H9 (cell line): Measurements from ENCODE around the gene MXI1. TPM values are rescaled to one million over a fixed set of nuclear protein-coding genes. Genes with fewer than 3 reads are reported as not detected.

ENCODE experiments used
- DNase-seq: peaks from one replicate; pipeline ENCODE4 v3.0.0-alpha.2; 2017
- H2AFZ ChIP-seq: one replicate; pipeline ENCODE4 v1.6.1; 2013; ENCODE audit warnings: mild to moderate bottlenecking, low read length, control low read depth, moderate library complexity
- H2AK5ac ChIP-seq: 2 replicates; pipeline ENCODE4 v1.6.1; 2013; ENCODE audit warnings: low read length, control low read depth, mixed read lengths; ENCODE audit not compliant: insufficient read length
- H2BK120ac ChIP-seq: one replicate; pipeline ENCODE4 v1.6.1; 2013; ENCODE audit warnings: low read depth, mild to moderate bottlenecking, low read length, control low read depth, inconsistent platforms; ENCODE audit not compliant: poor library complexity, severe bottlenecking
- H2BK12ac ChIP-seq: 2 replicates; pipeline ENCODE4 v1.6.1; 2013; ENCODE audit warnings: low read length, control low read depth, mixed read lengths, low read depth; ENCODE audit not compliant: insufficient read length
- H2BK15ac ChIP-seq: 2 replicates; pipeline ENCODE4 v1.6.1; 2013; ENCODE audit warnings: low read depth, low read length, control low read depth
- H2BK20ac ChIP-seq: one replicate; pipeline ENCODE4 v1.6.1; 2013; ENCODE audit warnings: low read depth, mild to moderate bottlenecking, low read length, control low read depth, inconsistent platforms; ENCODE audit not compliant: poor library complexity, severe bottlenecking
- H2BK5ac ChIP-seq: 2 replicates; pipeline ENCODE4 v1.6.1; 2013; ENCODE audit warnings: low read length, control low read depth, mixed read lengths; ENCODE audit not compliant: insufficient read length
- H3K14ac ChIP-seq: 2 replicates; pipeline ENCODE4 v1.6.1; 2013; ENCODE audit warnings: low read length, control low read depth; ENCODE audit not compliant: insufficient read depth
- H3K18ac ChIP-seq: 2 replicates; pipeline ENCODE4 v1.6.1; 2013; ENCODE audit warnings: low read depth, mild to moderate bottlenecking, mixed read lengths, low read length, control low read depth; ENCODE audit not compliant: insufficient read length
- H3K23ac ChIP-seq: 2 replicates; pipeline ENCODE4 v1.6.1; 2013; ENCODE audit warnings: low read length, control low read depth, mixed read lengths, low read depth; ENCODE audit not compliant: insufficient read length
- H3K23me2 ChIP-seq: 2 replicates; pipeline ENCODE4 v1.6.1; 2013; ENCODE audit warnings: low read depth, mild to moderate bottlenecking, mixed read lengths, low read length, control low read depth; ENCODE audit not compliant: insufficient read length, poor library complexity, severe bottlenecking
- H3K27ac ChIP-seq: 2 replicates; pipeline ENCODE4 v1.5.1; 2013; ENCODE audit warnings: low read length, control low read depth, mixed read lengths, low read depth; ENCODE audit not compliant: insufficient read length
- H3K27me3 ChIP-seq: 2 replicates; pipeline ENCODE4 v1.6.1; 2013; ENCODE audit warnings: low read length, control low read depth, inconsistent platforms; ENCODE audit not compliant: insufficient read depth
- H3K4ac ChIP-seq: 2 replicates; pipeline ENCODE4 v1.6.1; 2013; ENCODE audit warnings: low read depth, mild to moderate bottlenecking, control low read depth, inconsistent platforms, low read length, moderate library complexity
- H3K4me1 ChIP-seq: 2 replicates; pipeline ENCODE4 v1.6.1; 2013; ENCODE audit warnings: low read length, control low read depth, inconsistent platforms; ENCODE audit not compliant: insufficient read depth
- H3K4me2 ChIP-seq: 2 replicates; pipeline ENCODE4 v1.6.1; 2013; ENCODE audit warnings: low read length, control low read depth, mixed read lengths; ENCODE audit not compliant: insufficient read length, insufficient read depth
- H3K56ac ChIP-seq: 2 replicates; pipeline ENCODE4 v1.6.1; 2013; ENCODE audit warnings: low read depth, mild to moderate bottlenecking, mixed read lengths, low read length, control low read depth; ENCODE audit not compliant: insufficient read length
- H3K79me1 ChIP-seq: 2 replicates; pipeline ENCODE4 v1.6.1; 2013; ENCODE audit warnings: low read depth, mild to moderate bottlenecking, moderate library complexity, low read length, control low read depth, inconsistent platforms; ENCODE audit not compliant: insufficient read depth, poor library complexity, severe bottlenecking
- H3K79me2 ChIP-seq: 2 replicates; pipeline ENCODE4 v1.6.1; 2013; ENCODE audit warnings: low read length, control low read depth, inconsistent platforms; ENCODE audit not compliant: insufficient read depth
- H3K9ac ChIP-seq: 2 replicates; pipeline ENCODE4 v1.6.1; 2013; ENCODE audit warnings: low read length, control low read depth, mixed read lengths; ENCODE audit not compliant: insufficient read length; ENCODE audit errors: extremely low read depth
- H3K9me3 ChIP-seq: one replicate; pipeline ENCODE4 v1.6.1; 2013; ENCODE audit warnings: low read depth, low read length, inconsistent platforms; ENCODE audit not compliant: control insufficient read depth
- H3T11ph ChIP-seq: one replicate; pipeline ENCODE4 v1.6.1; 2013; ENCODE audit warnings: mild to moderate bottlenecking, low read length, control low read depth, inconsistent platforms
- H4K20me1 ChIP-seq: one replicate; pipeline ENCODE4 v1.6.1; 2013; ENCODE audit not compliant: control insufficient read depth, insufficient read length, insufficient read depth
- H4K5ac ChIP-seq: 2 replicates; pipeline ENCODE4 v1.6.1; 2013; ENCODE audit warnings: low read depth, mild to moderate bottlenecking, mixed read lengths, low read length, control low read depth; ENCODE audit not compliant: insufficient read length
- H4K8ac ChIP-seq: replicated peaks from 2 replicates; pipeline ENCODE4 v1.6.1; 2013; ENCODE audit warnings: low read length, control low read depth, mixed read lengths, low read depth; ENCODE audit not compliant: insufficient read length
- H4K91ac ChIP-seq: 2 replicates; pipeline ENCODE4 v1.6.1; 2013; ENCODE audit warnings: low read depth, mild to moderate bottlenecking, moderate library complexity, mixed read lengths, low read length, control low read depth; ENCODE audit not compliant: insufficient read length
- H3K27ac Mint-ChIP-seq, 3 experiments: 2 replicates in 2 of 3; 3 replicates in 1 of 3; pipeline ENCODE4 v1.8.0; 2020 to 2021; ENCODE audit warnings: mixed read lengths in 3 of 3, mild to moderate bottlenecking in 1 of 3, moderate library complexity in 1 of 3
- H3K27me3 Mint-ChIP-seq: 2 replicates; pipeline ENCODE4 v1.8.0; 2021; ENCODE audit warnings: low read depth, mild to moderate bottlenecking, moderate library complexity, mixed read lengths
- H3K36me3 Mint-ChIP-seq, 3 experiments: 2 replicates in 2 of 3; 3 replicates in 1 of 3; pipeline ENCODE4 v1.8.0; 2020 to 2021; ENCODE audit warnings: low read depth in 3 of 3, mixed read lengths in 3 of 3; ENCODE audit not compliant: insufficient read depth in 1 of 3
- H3K4me1 Mint-ChIP-seq, 2 experiments: 2 replicates each; pipeline ENCODE4 v1.8.0; 2020; ENCODE audit warnings: mixed read lengths in 2 of 2
- H3K4me3 Mint-ChIP-seq, 2 experiments: 2 replicates in 1 of 2; 3 replicates in 1 of 2; pipeline ENCODE4 v1.8.0; 2020 to 2021; ENCODE audit warnings: mild to moderate bottlenecking in 2 of 2, mixed read lengths in 2 of 2, moderate library complexity in 1 of 2
- H3K9me3 Mint-ChIP-seq, 2 experiments: 2 replicates in 1 of 2; 3 replicates in 1 of 2; pipeline ENCODE4 v1.8.0; 2020; ENCODE audit warnings: mild to moderate bottlenecking in 2 of 2, mixed read lengths in 2 of 2, moderate library complexity in 1 of 2
- CTCF ChIP-seq: fragments of 200-600 bp; sonication (generic); conservative IDR thresholded peaks from 3 replicates; pipeline ENCODE4 v1.8.0; 2021; ENCODE audit warnings: antibody characterized with exemption, mild to moderate bottlenecking
- total RNA-seq: library from RNA; stranded (reverse); gene quantifications from 2 replicates; pipeline ENCODE4 v1.2.1, GENCODE V29; 2021

MXI1 gene
- total RNA-seq, 1 experiment from 2014 or later: 5.6 TPM

GRCh38 chr10:110160522-110160921 is 46.9 kb upstream of the MXI1 start:
- Mint-ChIP-seq H3K4me3 (no peak overlapping the region), H3K27me3 (peaks cover 97% of the 10 kb centered on the region), H3K36me3 (no peaks in the 10 kb centered on the region), H3K4me1 (peaks cover 24 to 28% of the 10 kb centered on the region in 2 experiments), H3K27ac (no peak overlapping the region), H3K9me3 (peaks cover 0 to 5% of the 10 kb centered on the region in 2 experiments; a peak in 1 of 5 replicates)
- Histone ChIP-seq H3K9me3 (no peaks in the 10 kb centered on the region), H2BK15ac (no peak overlapping the region), H3K79me1 (no peaks in the 10 kb centered on the region), H3K79me2 (no peaks in the 10 kb centered on the region), H2AFZ (no peak overlapping the region), H3K18ac (no peak overlapping the region), H2AK5ac (no peak overlapping the region), H2BK20ac (no peak overlapping the region), H3K56ac (no peak overlapping the region), H3K27ac (no peak overlapping the region), H2BK5ac (no peak overlapping the region), H3K9ac (no peak overlapping the region), H4K5ac (no peak overlapping the region), H3T11ph (no peak overlapping the region), H4K8ac (no peak overlapping the region), H3K14ac (no peak overlapping the region), H2BK12ac (no peak overlapping the region), H3K4ac (no peak overlapping the region), H3K27me3 (peaks cover 16% of the 10 kb centered on the region), H2BK120ac (no peak overlapping the region), H3K23ac (no peak overlapping the region), H4K91ac (no peak overlapping the region), H4K20me1 (peaks cover 2% of the 10 kb centered on the region), H3K23me2 (no peaks in the 10 kb centered on the region), H3K4me2 (no peak overlapping the region), H3K4me1 (peaks cover 2% of the 10 kb centered on the region; the same call in 1 of the 2 replicates)
- TF ChIP-seq CTCF: no peak
- no peak for DNase-seq
